H9 (cell line): ENCODE results near the gene USP37. TPM values are rescaled to one million over a fixed set of nuclear protein-coding genes. Genes with fewer than 3 reads are reported as not detected.

ENCODE experiments used
- DNase-seq: peaks from one replicate; pipeline ENCODE4 v3.0.0-alpha.2; 2017
- H2AFZ ChIP-seq: one replicate; pipeline ENCODE4 v1.6.1; 2013; ENCODE audit warnings: mild to moderate bottlenecking, low read length, control low read depth, moderate library complexity
- H2AK5ac ChIP-seq: 2 replicates; pipeline ENCODE4 v1.6.1; 2013; ENCODE audit warnings: low read length, control low read depth, mixed read lengths; ENCODE audit not compliant: insufficient read length
- H2BK120ac ChIP-seq: one replicate; pipeline ENCODE4 v1.6.1; 2013; ENCODE audit warnings: low read depth, mild to moderate bottlenecking, low read length, control low read depth, inconsistent platforms; ENCODE audit not compliant: poor library complexity, severe bottlenecking
- H2BK12ac ChIP-seq: 2 replicates; pipeline ENCODE4 v1.6.1; 2013; ENCODE audit warnings: low read length, control low read depth, mixed read lengths, low read depth; ENCODE audit not compliant: insufficient read length
- H2BK15ac ChIP-seq: 2 replicates; pipeline ENCODE4 v1.6.1; 2013; ENCODE audit warnings: low read depth, low read length, control low read depth
- H2BK20ac ChIP-seq: one replicate; pipeline ENCODE4 v1.6.1; 2013; ENCODE audit warnings: low read depth, mild to moderate bottlenecking, low read length, control low read depth, inconsistent platforms; ENCODE audit not compliant: poor library complexity, severe bottlenecking
- H2BK5ac ChIP-seq: 2 replicates; pipeline ENCODE4 v1.6.1; 2013; ENCODE audit warnings: low read length, control low read depth, mixed read lengths; ENCODE audit not compliant: insufficient read length
- H3K14ac ChIP-seq: 2 replicates; pipeline ENCODE4 v1.6.1; 2013; ENCODE audit warnings: low read length, control low read depth; ENCODE audit not compliant: insufficient read depth
- H3K18ac ChIP-seq: 2 replicates; pipeline ENCODE4 v1.6.1; 2013; ENCODE audit warnings: low read depth, mild to moderate bottlenecking, mixed read lengths, low read length, control low read depth; ENCODE audit not compliant: insufficient read length
- H3K23ac ChIP-seq: 2 replicates; pipeline ENCODE4 v1.6.1; 2013; ENCODE audit warnings: low read length, control low read depth, mixed read lengths, low read depth; ENCODE audit not compliant: insufficient read length
- H3K23me2 ChIP-seq: 2 replicates; pipeline ENCODE4 v1.6.1; 2013; ENCODE audit warnings: low read depth, mild to moderate bottlenecking, mixed read lengths, low read length, control low read depth; ENCODE audit not compliant: insufficient read length, poor library complexity, severe bottlenecking
- H3K27ac ChIP-seq: 2 replicates; pipeline ENCODE4 v1.5.1; 2013; ENCODE audit warnings: low read length, control low read depth, mixed read lengths, low read depth; ENCODE audit not compliant: insufficient read length
- H3K27me3 ChIP-seq: 2 replicates; pipeline ENCODE4 v1.6.1; 2013; ENCODE audit warnings: low read length, control low read depth, inconsistent platforms; ENCODE audit not compliant: insufficient read depth
- H3K4ac ChIP-seq: 2 replicates; pipeline ENCODE4 v1.6.1; 2013; ENCODE audit warnings: low read depth, mild to moderate bottlenecking, control low read depth, inconsistent platforms, low read length, moderate library complexity
- H3K4me1 ChIP-seq: 2 replicates; pipeline ENCODE4 v1.6.1; 2013; ENCODE audit warnings: low read length, control low read depth, inconsistent platforms; ENCODE audit not compliant: insufficient read depth
- H3K4me2 ChIP-seq: 2 replicates; pipeline ENCODE4 v1.6.1; 2013; ENCODE audit warnings: low read length, control low read depth, mixed read lengths; ENCODE audit not compliant: insufficient read length, insufficient read depth
- H3K56ac ChIP-seq: 2 replicates; pipeline ENCODE4 v1.6.1; 2013; ENCODE audit warnings: low read depth, mild to moderate bottlenecking, mixed read lengths, low read length, control low read depth; ENCODE audit not compliant: insufficient read length
- H3K79me1 ChIP-seq: 2 replicates; pipeline ENCODE4 v1.6.1; 2013; ENCODE audit warnings: low read depth, mild to moderate bottlenecking, moderate library complexity, low read length, control low read depth, inconsistent platforms; ENCODE audit not compliant: insufficient read depth, poor library complexity, severe bottlenecking
- H3K79me2 ChIP-seq: 2 replicates; pipeline ENCODE4 v1.6.1; 2013; ENCODE audit warnings: low read length, control low read depth, inconsistent platforms; ENCODE audit not compliant: insufficient read depth
- H3K9ac ChIP-seq: 2 replicates; pipeline ENCODE4 v1.6.1; 2013; ENCODE audit warnings: low read length, control low read depth, mixed read lengths; ENCODE audit not compliant: insufficient read length; ENCODE audit errors: extremely low read depth
- H3K9me3 ChIP-seq: one replicate; pipeline ENCODE4 v1.6.1; 2013; ENCODE audit warnings: low read depth, low read length, inconsistent platforms; ENCODE audit not compliant: control insufficient read depth
- H3T11ph ChIP-seq: one replicate; pipeline ENCODE4 v1.6.1; 2013; ENCODE audit warnings: mild to moderate bottlenecking, low read length, control low read depth, inconsistent platforms
- H4K20me1 ChIP-seq: one replicate; pipeline ENCODE4 v1.6.1; 2013; ENCODE audit not compliant: control insufficient read depth, insufficient read length, insufficient read depth
- H4K5ac ChIP-seq: 2 replicates; pipeline ENCODE4 v1.6.1; 2013; ENCODE audit warnings: low read depth, mild to moderate bottlenecking, mixed read lengths, low read length, control low read depth; ENCODE audit not compliant: insufficient read length
- H4K8ac ChIP-seq: replicated peaks from 2 replicates; pipeline ENCODE4 v1.6.1; 2013; ENCODE audit warnings: low read length, control low read depth, mixed read lengths, low read depth; ENCODE audit not compliant: insufficient read length
- H4K91ac ChIP-seq: 2 replicates; pipeline ENCODE4 v1.6.1; 2013; ENCODE audit warnings: low read depth, mild to moderate bottlenecking, moderate library complexity, mixed read lengths, low read length, control low read depth; ENCODE audit not compliant: insufficient read length
- H3K27ac Mint-ChIP-seq, 3 experiments: 2 replicates in 2 of 3; 3 replicates in 1 of 3; pipeline ENCODE4 v1.8.0; 2020 to 2021; ENCODE audit warnings: mixed read lengths in 3 of 3, mild to moderate bottlenecking in 1 of 3, moderate library complexity in 1 of 3
- H3K27me3 Mint-ChIP-seq: 2 replicates; pipeline ENCODE4 v1.8.0; 2021; ENCODE audit warnings: low read depth, mild to moderate bottlenecking, moderate library complexity, mixed read lengths
- H3K36me3 Mint-ChIP-seq, 3 experiments: 2 replicates in 2 of 3; 3 replicates in 1 of 3; pipeline ENCODE4 v1.8.0; 2020 to 2021; ENCODE audit warnings: low read depth in 3 of 3, mixed read lengths in 3 of 3; ENCODE audit not compliant: insufficient read depth in 1 of 3
- H3K4me1 Mint-ChIP-seq, 2 experiments: 2 replicates each; pipeline ENCODE4 v1.8.0; 2020; ENCODE audit warnings: mixed read lengths in 2 of 2
- H3K4me3 Mint-ChIP-seq, 2 experiments: 2 replicates in 1 of 2; 3 replicates in 1 of 2; pipeline ENCODE4 v1.8.0; 2020 to 2021; ENCODE audit warnings: mild to moderate bottlenecking in 2 of 2, mixed read lengths in 2 of 2, moderate library complexity in 1 of 2
- H3K9me3 Mint-ChIP-seq, 2 experiments: 2 replicates in 1 of 2; 3 replicates in 1 of 2; pipeline ENCODE4 v1.8.0; 2020; ENCODE audit warnings: mild to moderate bottlenecking in 2 of 2, mixed read lengths in 2 of 2, moderate library complexity in 1 of 2
- WGBS: extraction: QIAGEN DNeasy Blood & Tissue Kit; methylation state at CpG from one replicate; pipeline ENCODE4 v1.1.7; 2013; ENCODE audit warnings: missing lambda C conversion rate, low lambda C conversion rate, mixed read lengths; ENCODE audit not compliant: insufficient read length; ENCODE audit errors: extremely low coverage; 5-methylcytosine and 5-hydroxymethylcytosine counted together
- total RNA-seq: library from RNA; stranded (reverse); gene quantifications from 2 replicates; pipeline ENCODE4 v1.2.1, GENCODE V29; 2021
- TF ChIP-seq, protein P1 (sequence below): fragments of 200-600 bp; sonication (generic); conservative IDR thresholded peaks from 3 replicates; pipeline ENCODE4 v1.8.0; 2021; ENCODE audit warnings: antibody characterized with exemption, mild to moderate bottlenecking

USP37 gene
- total RNA-seq, 1 experiment from 2014 or later: 34.9 TPM

DNA sequence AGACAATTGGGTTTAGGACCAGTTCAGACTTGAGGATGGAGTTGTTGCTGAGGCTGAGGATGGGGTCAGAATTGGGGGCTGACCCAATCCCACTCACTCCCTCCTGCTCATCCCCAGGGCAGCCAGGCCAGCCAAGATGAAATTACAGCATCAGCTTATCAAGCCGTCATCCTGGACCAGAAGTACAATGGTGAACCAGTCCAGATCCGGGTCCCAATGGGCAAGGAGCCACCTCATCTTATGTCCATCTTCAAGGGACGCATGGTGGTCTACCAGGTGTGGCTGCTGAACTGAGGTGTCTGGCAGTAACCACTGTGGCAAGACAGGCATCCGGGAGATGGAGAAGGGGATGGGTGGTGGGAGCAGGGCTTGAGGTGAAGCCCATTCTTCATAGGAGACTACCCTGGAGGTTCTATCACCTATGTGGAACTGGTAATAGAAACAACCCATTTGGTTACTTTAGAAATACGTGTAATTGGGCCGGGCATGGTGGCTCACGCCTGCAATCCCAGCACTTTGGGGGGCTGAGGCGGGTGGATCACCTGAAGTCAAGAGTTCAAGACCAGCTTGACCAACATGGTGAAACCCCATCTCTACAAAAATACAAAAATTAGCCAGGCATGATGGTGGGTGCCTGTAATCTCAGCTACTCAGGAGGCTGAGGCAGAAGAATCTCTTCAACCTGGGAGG, 135.3 kb downstream of the USP37 start:
- Mint-ChIP-seq H3K27ac (no peak overlapping the region), H3K27me3 (peaks cover 1% of the 10 kb centered on the region), H3K4me1 (peaks cover 0 to under 1% of the 10 kb centered on the region in 2 experiments; a peak in 1 of 4 replicates), H3K4me3 (no peak overlapping the region), H3K36me3 (peaks cover 0 to 4% (median 0%) of the 10 kb centered on the region in 3 experiments; a peak in 1 of 7 replicates), H3K9me3 (no peaks in the 10 kb centered on the region)
- Histone ChIP-seq H3K27ac (no peak overlapping the region), H3K23ac (no peak overlapping the region), H4K91ac (no peak overlapping the region), H2BK15ac (no peak overlapping the region), H4K8ac (no peak overlapping the region), H3K23me2 (no peaks in the 10 kb centered on the region), H2BK12ac (no peak overlapping the region), H2AK5ac (no peak overlapping the region), H4K20me1 (no peaks in the 10 kb centered on the region), H4K5ac (no peak overlapping the region), H2BK120ac (no peak overlapping the region), H3T11ph (no peak overlapping the region), H3K79me1 (no peaks in the 10 kb centered on the region), H3K4ac (no peak overlapping the region), H3K79me2 (no peaks in the 10 kb centered on the region), H3K14ac (no peak overlapping the region), H3K4me1 (no peaks in the 10 kb centered on the region), H2BK5ac (no peak overlapping the region), H3K9ac (no peak overlapping the region), H3K18ac (no peak overlapping the region), H3K9me3 (no peaks in the 10 kb centered on the region), H3K56ac (no peak overlapping the region), H3K27me3 (no peaks in the 10 kb centered on the region), H3K4me2 (no peak overlapping the region), H2AFZ (no peak overlapping the region), H2BK20ac (no peak overlapping the region)
- DNase-seq: no peak
- WGBS: no CpG with 5 or more reads among the region's 8 CpGs
- TF ChIP-seq, protein P1, sequence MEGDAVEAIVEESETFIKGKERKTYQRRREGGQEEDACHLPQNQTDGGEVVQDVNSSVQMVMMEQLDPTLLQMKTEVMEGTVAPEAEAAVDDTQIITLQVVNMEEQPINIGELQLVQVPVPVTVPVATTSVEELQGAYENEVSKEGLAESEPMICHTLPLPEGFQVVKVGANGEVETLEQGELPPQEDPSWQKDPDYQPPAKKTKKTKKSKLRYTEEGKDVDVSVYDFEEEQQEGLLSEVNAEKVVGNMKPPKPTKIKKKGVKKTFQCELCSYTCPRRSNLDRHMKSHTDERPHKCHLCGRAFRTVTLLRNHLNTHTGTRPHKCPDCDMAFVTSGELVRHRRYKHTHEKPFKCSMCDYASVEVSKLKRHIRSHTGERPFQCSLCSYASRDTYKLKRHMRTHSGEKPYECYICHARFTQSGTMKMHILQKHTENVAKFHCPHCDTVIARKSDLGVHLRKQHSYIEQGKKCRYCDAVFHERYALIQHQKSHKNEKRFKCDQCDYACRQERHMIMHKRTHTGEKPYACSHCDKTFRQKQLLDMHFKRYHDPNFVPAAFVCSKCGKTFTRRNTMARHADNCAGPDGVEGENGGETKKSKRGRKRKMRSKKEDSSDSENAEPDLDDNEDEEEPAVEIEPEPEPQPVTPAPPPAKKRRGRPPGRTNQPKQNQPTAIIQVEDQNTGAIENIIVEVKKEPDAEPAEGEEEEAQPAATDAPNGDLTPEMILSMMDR: no peak
